Measurements from ENCODE around the gene EREG.

The EREG gene

GRCh38 chr4:74325886-74326285, 39.1 kb upstream of the EREG start:
- Histone ChIP-seq H3K4me1 (ENCODE audit: control insufficient read depth in 5 of 5, insufficient read depth in 5 of 5, low read length in 5 of 5) (no peaks in the 10 kb centered on the region), H3K9me3 (ENCODE audit: control insufficient read depth in 5 of 5, low read length in 5 of 5) (no peaks in the 10 kb centered on the region), H3K4me3 (ENCODE audit: low read depth in 1 of 5, low read length in 5 of 5) (no peak overlapping the region), H3K27ac (ENCODE audit: low read depth, low read length) (no peak overlapping the region), H3K27me3 (ENCODE audit: control insufficient read depth in 5 of 5, insufficient read depth in 4 of 5, low read length in 5 of 5) (peaks cover 0 to 4% (median 0%) of the 10 kb centered on the region in 5 donors), H3K9ac (ENCODE audit: low read length in 5 of 5) (no peak overlapping the region), H3K36me3 (ENCODE audit: control insufficient read depth in 5 of 5, insufficient read depth in 5 of 5, low read length in 5 of 5) (no peaks in the 10 kb centered on the region)

- no peaks in the 10 kb centered on the region for H3K4me1 ChIP-seq (ENCODE audit: control insufficient read depth in 5 of 5, insufficient read depth in 5 of 5, low read length in 5 of 5)
- H3K9me3 ChIP-seq (ENCODE audit: control insufficient read depth in 5 of 5, low read length in 5 of 5) = no peaks in the 10 kb centered on the region
- H3K36me3 ChIP-seq (ENCODE audit: control insufficient read depth in 5 of 5, insufficient read depth in 5 of 5, low read length in 5 of 5) = no peaks in the 10 kb centered on the region
- H3K9ac ChIP-seq (ENCODE audit: low read length in 5 of 5) = no peak overlapping the region
- H3K4me3 ChIP-seq (ENCODE audit: low read depth in 1 of 5, low read length in 5 of 5) = no peak overlapping the region
- peaks cover 0 to 4% (median 0%) of the 10 kb centered on the region in 5 donors for H3K27me3 ChIP-seq (ENCODE audit: control insufficient read depth in 5 of 5, insufficient read depth in 4 of 5, low read length in 5 of 5)
- no peak overlapping the region for H3K27ac ChIP-seq (ENCODE audit: low read depth, low read length)
Measured at GRCh38 chr4:74327762-74328161, 37.2 kb upstream of the EREG start.

GRCh38 chr4:74328501-74328900, 36.4 kb upstream of the EREG start:
- Histone ChIP-seq H3K4me1 (ENCODE audit: control insufficient read depth in 5 of 5, insufficient read depth in 5 of 5, low read length in 5 of 5) (no peaks in the 10 kb centered on the region), H3K27me3 (ENCODE audit: control insufficient read depth in 5 of 5, insufficient read depth in 4 of 5, low read length in 5 of 5) (peaks cover 0 to 4% (median 0%) of the 10 kb centered on the region in 5 donors), H3K4me3 (ENCODE audit: low read depth in 1 of 5, low read length in 5 of 5) (no peak overlapping the region), H3K9me3 (ENCODE audit: control insufficient read depth in 5 of 5, low read length in 5 of 5) (no peaks in the 10 kb centered on the region), H3K36me3 (ENCODE audit: control insufficient read depth in 5 of 5, insufficient read depth in 5 of 5, low read length in 5 of 5) (no peaks in the 10 kb centered on the region), H3K9ac (ENCODE audit: low read length in 5 of 5) (no peak overlapping the region), H3K27ac (ENCODE audit: low read depth, low read length) (no peak overlapping the region)

GRCh38 chr4:74329307-74329706, 35.6 kb upstream of the EREG start:
- H3K9ac ChIP-seq (ENCODE audit: low read length in 5 of 5) = no peak overlapping the region
- no peaks in the 10 kb centered on the region for H3K4me1 ChIP-seq (ENCODE audit: control insufficient read depth in 5 of 5, insufficient read depth in 5 of 5, low read length in 5 of 5)
- H3K9me3 ChIP-seq (ENCODE audit: control insufficient read depth in 5 of 5, low read length in 5 of 5) = no peaks in the 10 kb centered on the region
- H3K4me3 ChIP-seq (ENCODE audit: low read depth in 1 of 5, low read length in 5 of 5) = no peak overlapping the region
- H3K27me3 ChIP-seq (ENCODE audit: control insufficient read depth in 5 of 5, insufficient read depth in 4 of 5, low read length in 5 of 5) = peaks cover 0 to 4% (median 0%) of the 10 kb centered on the region in 5 donors
- H3K27ac ChIP-seq (ENCODE audit: low read depth, low read length) = no peak overlapping the region
- H3K36me3 ChIP-seq (ENCODE audit: control insufficient read depth in 5 of 5, insufficient read depth in 5 of 5, low read length in 5 of 5) = no peaks in the 10 kb centered on the region

GRCh38 chr4:74330295-74330750, 34.6 kb upstream of the EREG start:
- no peaks in the 10 kb centered on the region for H3K9me3 ChIP-seq (ENCODE audit: control insufficient read depth in 5 of 5, low read length in 5 of 5)
- no peak overlapping the region for H3K9ac ChIP-seq (ENCODE audit: low read length in 5 of 5)
- no peaks in the 10 kb centered on the region for H3K4me1 ChIP-seq (ENCODE audit: control insufficient read depth in 5 of 5, insufficient read depth in 5 of 5, low read length in 5 of 5)
- H3K27me3 ChIP-seq (ENCODE audit: control insufficient read depth in 5 of 5, insufficient read depth in 4 of 5, low read length in 5 of 5) = peaks cover 0 to 4% (median 0%) of the 10 kb centered on the region in 5 donors
- H3K4me3 ChIP-seq (ENCODE audit: low read depth in 1 of 5, low read length in 5 of 5) = no peak overlapping the region
- H3K36me3 ChIP-seq (ENCODE audit: control insufficient read depth in 5 of 5, insufficient read depth in 5 of 5, low read length in 5 of 5) = no peaks in the 10 kb centered on the region
- no peak overlapping the region for H3K27ac ChIP-seq (ENCODE audit: low read depth, low read length)

GRCh38 chr4:74331252-74331651, 33.7 kb upstream of the EREG start:
- H3K27me3 ChIP-seq (ENCODE audit: control insufficient read depth in 5 of 5, insufficient read depth in 4 of 5, low read length in 5 of 5) = peaks cover 0 to 4% (median 0%) of the 10 kb centered on the region in 5 donors
- H3K4me3 ChIP-seq (ENCODE audit: low read depth in 1 of 5, low read length in 5 of 5) = no peak overlapping the region
- H3K9me3 ChIP-seq (ENCODE audit: control insufficient read depth in 5 of 5, low read length in 5 of 5) = no peaks in the 10 kb centered on the region
- no peaks in the 10 kb centered on the region for H3K4me1 ChIP-seq (ENCODE audit: control insufficient read depth in 5 of 5, insufficient read depth in 5 of 5, low read length in 5 of 5)
- no peak overlapping the region for H3K9ac ChIP-seq (ENCODE audit: low read length in 5 of 5)
- no peak overlapping the region for H3K27ac ChIP-seq (ENCODE audit: low read depth, low read length)
- no peaks in the 10 kb centered on the region for H3K36me3 ChIP-seq (ENCODE audit: control insufficient read depth in 5 of 5, insufficient read depth in 5 of 5, low read length in 5 of 5)

GRCh38 chr4:74331944-74332343, 33.0 kb upstream of the EREG start:
- Histone ChIP-seq H3K27ac (ENCODE audit: low read depth, low read length) (no peak overlapping the region), H3K9me3 (ENCODE audit: control insufficient read depth in 5 of 5, low read length in 5 of 5) (no peaks in the 10 kb centered on the region), H3K9ac (ENCODE audit: low read length in 5 of 5) (no peak overlapping the region), H3K4me1 (ENCODE audit: control insufficient read depth in 5 of 5, insufficient read depth in 5 of 5, low read length in 5 of 5) (no peaks in the 10 kb centered on the region), H3K27me3 (ENCODE audit: control insufficient read depth in 5 of 5, insufficient read depth in 4 of 5, low read length in 5 of 5) (peaks cover 0 to 4% (median 0%) of the 10 kb centered on the region in 5 donors), H3K36me3 (ENCODE audit: control insufficient read depth in 5 of 5, insufficient read depth in 5 of 5, low read length in 5 of 5) (no peaks in the 10 kb centered on the region), H3K4me3 (ENCODE audit: low read depth in 1 of 5, low read length in 5 of 5) (no peak overlapping the region)

- H3K4me3 ChIP-seq (ENCODE audit: low read depth in 1 of 5, low read length in 5 of 5) = no peak overlapping the region
- no peak overlapping the region for H3K27ac ChIP-seq (ENCODE audit: low read depth, low read length)
- no peaks in the 10 kb centered on the region for H3K4me1 ChIP-seq (ENCODE audit: control insufficient read depth in 5 of 5, insufficient read depth in 5 of 5, low read length in 5 of 5)
- H3K27me3 ChIP-seq (ENCODE audit: control insufficient read depth in 5 of 5, insufficient read depth in 4 of 5, low read length in 5 of 5) = no peaks in the 10 kb centered on the region
- H3K9ac ChIP-seq (ENCODE audit: low read length in 5 of 5) = no peak overlapping the region
- H3K9me3 ChIP-seq (ENCODE audit: control insufficient read depth in 5 of 5, low read length in 5 of 5) = no peaks in the 10 kb centered on the region
- H3K36me3 ChIP-seq (ENCODE audit: control insufficient read depth in 5 of 5, insufficient read depth in 5 of 5, low read length in 5 of 5) = no peaks in the 10 kb centered on the region
Measured at GRCh38 chr4:74334636-74335035, 30.3 kb upstream of the EREG start.

- Histone ChIP-seq H3K9me3 (ENCODE audit: control insufficient read depth in 5 of 5, low read length in 5 of 5) (no peaks in the 10 kb centered on the region), H3K9ac (ENCODE audit: low read length in 5 of 5) (no peak overlapping the region), H3K4me3 (ENCODE audit: low read depth in 1 of 5, low read length in 5 of 5) (no peak overlapping the region), H3K27me3 (ENCODE audit: control insufficient read depth in 5 of 5, insufficient read depth in 4 of 5, low read length in 5 of 5) (no peaks in the 10 kb centered on the region), H3K36me3 (ENCODE audit: control insufficient read depth in 5 of 5, insufficient read depth in 5 of 5, low read length in 5 of 5) (no peaks in the 10 kb centered on the region), H3K27ac (ENCODE audit: low read depth, low read length) (no peak overlapping the region), H3K4me1 (ENCODE audit: control insufficient read depth in 5 of 5, insufficient read depth in 5 of 5, low read length in 5 of 5) (no peaks in the 10 kb centered on the region)
Measured at GRCh38 chr4:74335341-74336021, 29.5 kb upstream of the EREG start.

GRCh38 chr4:74338792-74339333, 26.1 kb upstream of the EREG start:
- H3K27me3 ChIP-seq (ENCODE audit: control insufficient read depth in 5 of 5, insufficient read depth in 4 of 5, low read length in 5 of 5) = no peaks in the 10 kb centered on the region
- no peak overlapping the region for H3K27ac ChIP-seq (ENCODE audit: low read depth, low read length)
- no peaks in the 10 kb centered on the region for H3K36me3 ChIP-seq (ENCODE audit: control insufficient read depth in 5 of 5, insufficient read depth in 5 of 5, low read length in 5 of 5)
- H3K9ac ChIP-seq (ENCODE audit: low read length in 5 of 5) = no peak overlapping the region
- no peaks in the 10 kb centered on the region for H3K4me1 ChIP-seq (ENCODE audit: control insufficient read depth in 5 of 5, insufficient read depth in 5 of 5, low read length in 5 of 5)
- H3K4me3 ChIP-seq (ENCODE audit: low read depth in 1 of 5, low read length in 5 of 5) = no peak overlapping the region
- H3K9me3 ChIP-seq (ENCODE audit: control insufficient read depth in 5 of 5, low read length in 5 of 5) = peaks cover 0 to 2% (median under 1%) of the 10 kb centered on the region in 5 donors

Data from subcutaneous abdominal adipose tissue (tissue), 5 donors.